Fibroblast of gingiva (primary cell): ENCODE measurements around the gene BYSL.
A peak's percentile ranks its signal among the peaks of the same experiment; 100 is the strongest.

Experiments used
- DNase-seq: peaks from one replicate; pipeline ENCODE4 v3.0.0-alpha.2; 2011; ENCODE audit warnings: low read depth

The BYSL gene

DNA sequence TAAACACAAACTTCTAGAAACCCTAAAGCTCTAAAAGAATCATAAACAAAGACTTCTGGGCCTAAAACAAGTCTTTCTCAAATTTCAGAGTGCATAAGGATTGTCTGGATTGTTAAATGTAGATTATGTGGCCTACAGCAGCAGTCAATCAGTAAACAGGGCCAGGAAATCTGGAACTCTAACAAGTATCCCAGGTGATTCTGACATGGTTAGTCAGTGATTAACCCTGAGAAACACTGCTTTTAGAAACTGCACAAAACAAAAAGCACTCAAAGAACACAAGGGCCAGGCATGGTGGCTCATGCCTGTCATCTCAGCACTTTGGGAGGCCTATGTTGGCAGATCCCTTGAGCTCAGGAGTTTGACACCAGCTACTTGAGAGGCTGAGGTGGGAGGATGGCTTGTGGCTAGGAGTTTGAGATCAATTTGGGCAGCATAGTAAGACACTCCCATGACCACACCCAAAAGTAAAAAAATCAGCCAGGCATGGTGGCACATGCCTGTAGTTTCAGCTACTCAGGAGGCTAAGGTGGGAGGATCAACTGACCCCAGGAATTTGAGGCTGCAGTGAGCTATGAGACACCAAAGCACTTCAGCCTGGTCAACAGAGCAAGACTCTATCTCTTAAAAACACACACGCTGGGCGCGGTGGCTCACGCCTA lies 6.3 kb upstream of the BYSL start:
- DNase-seq = no peak

DNA sequence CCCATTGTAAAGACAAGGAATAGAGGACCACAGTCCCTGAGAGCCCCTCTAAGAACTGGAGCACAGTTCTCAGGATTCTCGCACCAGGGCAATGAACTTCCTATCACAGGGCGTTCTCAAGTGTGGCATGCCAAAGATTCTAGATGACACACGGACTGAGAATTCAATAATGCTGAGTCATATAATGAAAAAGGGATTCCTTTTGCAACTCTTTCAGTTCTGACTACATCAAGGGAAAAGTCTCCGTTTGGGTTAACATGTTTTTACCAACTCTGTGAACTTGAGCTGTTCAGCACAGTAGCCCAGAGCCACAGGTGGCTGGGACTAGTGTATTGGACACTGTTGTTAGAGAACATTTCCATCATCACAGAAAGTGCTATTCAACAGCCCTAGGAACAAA lies 3.8 kb upstream of the BYSL start:
- peak; percentile 85 for DNase-seq

DNA sequence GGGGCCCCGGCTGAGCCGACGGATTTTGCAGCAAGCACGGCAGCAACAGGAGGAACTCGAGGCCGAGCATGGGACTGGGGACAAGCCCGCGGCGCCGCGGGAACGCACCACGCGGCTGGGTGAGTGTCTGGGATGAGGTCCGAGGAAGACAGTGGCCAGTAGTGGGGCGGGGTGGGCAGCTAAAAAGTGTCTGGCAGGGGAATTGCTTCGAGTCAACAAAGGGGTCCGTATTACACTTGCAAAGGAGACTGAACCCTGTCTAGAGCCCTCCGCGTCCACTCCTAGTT lies 356 bp downstream of the BYSL start:
- DNase-seq = no peak

DNA sequence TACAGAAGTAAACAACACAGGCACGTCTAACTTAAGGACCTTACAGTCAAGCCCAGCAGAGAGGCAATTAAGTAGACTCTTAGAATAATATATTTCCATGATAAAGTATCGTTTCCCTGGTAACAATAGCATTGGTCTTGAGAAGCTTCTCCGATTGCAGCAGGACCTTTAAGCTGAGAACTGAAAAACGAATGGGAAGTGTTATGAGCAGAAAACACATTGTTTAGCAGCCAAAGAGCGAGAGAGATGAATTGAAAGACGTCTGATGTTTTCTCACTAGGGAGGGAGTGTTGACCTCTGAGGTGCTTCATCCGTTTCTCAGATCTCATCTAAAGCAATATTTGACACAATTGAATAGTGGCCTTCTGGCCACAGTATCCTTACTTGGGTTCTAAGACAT lies 855 bp downstream of the BYSL start:
- no peak for DNase-seq

DNA sequence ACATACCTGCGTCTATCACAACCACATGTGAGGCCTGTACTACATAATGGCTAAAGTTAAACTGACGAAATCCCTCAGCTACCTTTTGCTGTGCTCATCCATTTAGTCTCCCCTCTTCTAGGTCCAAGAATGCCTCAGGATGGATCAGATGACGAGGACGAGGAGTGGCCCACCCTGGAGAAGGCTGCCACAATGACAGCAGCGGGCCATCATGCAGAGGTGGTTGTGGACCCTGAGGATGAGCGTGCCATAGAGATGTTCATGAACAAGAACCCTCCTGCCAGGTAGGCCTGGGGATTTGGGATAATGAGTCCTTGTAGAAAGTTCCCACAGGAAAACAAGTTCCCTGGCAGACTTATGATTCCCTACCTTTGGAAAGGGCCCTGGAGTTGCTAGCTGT lies 6.0 kb downstream of the BYSL start:
- DNase-seq = no peak

DNA sequence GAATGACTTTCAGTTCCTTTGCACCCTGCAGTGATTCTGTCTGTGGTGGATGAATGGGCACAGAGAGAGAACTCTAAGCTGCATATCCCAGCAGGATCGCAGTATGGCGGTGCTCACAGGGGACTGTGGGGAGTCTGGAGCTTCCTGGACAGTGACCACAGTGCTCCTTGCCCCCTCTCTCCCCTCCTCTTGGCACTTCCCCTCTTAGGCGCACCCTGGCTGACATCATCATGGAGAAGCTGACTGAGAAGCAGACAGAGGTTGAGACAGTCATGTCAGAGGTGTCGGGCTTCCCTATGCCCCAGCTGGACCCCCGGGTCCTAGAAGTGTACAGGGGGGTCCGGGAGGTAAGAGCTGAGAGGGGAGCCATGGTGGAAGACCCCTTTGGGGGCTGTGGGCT lies 8.6 kb downstream of the BYSL start:
- no peak for DNase-seq

DNA sequence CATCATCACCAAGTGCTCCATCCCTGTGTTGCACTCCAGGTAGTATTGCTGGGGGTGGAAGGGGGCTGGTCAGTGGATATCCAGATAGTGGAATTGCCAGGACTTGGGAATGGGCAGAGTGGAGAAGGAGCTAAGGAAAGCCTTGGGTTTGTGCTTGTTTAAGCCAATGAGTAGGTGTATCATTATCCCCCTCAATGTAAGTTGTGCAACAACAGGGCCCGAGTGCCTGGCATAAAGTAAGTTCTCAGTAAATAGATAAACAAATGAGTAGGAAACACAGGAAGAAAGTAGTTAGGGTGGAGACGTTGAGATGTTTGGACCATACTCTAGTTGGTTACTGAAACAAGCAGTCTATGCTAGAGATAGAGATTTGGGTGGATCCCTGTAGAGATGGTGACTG lies 10.5 kb downstream of the BYSL start:
- no peak for DNase-seq

DNA sequence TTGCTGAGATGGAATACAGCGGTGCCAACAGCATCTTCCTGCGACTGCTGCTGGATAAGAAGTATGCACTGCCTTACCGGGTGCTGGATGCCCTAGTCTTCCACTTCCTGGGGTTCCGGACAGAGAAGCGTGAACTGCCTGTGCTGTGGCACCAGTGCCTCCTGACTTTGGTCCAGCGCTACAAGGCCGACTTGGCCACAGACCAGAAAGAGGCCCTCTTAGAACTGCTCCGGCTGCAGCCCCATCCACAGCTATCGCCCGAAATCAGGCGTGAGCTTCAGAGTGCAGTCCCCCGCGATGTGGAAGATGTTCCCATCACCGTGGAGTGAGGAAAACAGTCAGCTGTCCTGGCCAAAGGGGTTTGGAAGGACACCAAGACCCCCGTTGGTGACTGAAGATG lies 11.1 kb downstream of the BYSL start:
- DNase-seq = no peak

DNA sequence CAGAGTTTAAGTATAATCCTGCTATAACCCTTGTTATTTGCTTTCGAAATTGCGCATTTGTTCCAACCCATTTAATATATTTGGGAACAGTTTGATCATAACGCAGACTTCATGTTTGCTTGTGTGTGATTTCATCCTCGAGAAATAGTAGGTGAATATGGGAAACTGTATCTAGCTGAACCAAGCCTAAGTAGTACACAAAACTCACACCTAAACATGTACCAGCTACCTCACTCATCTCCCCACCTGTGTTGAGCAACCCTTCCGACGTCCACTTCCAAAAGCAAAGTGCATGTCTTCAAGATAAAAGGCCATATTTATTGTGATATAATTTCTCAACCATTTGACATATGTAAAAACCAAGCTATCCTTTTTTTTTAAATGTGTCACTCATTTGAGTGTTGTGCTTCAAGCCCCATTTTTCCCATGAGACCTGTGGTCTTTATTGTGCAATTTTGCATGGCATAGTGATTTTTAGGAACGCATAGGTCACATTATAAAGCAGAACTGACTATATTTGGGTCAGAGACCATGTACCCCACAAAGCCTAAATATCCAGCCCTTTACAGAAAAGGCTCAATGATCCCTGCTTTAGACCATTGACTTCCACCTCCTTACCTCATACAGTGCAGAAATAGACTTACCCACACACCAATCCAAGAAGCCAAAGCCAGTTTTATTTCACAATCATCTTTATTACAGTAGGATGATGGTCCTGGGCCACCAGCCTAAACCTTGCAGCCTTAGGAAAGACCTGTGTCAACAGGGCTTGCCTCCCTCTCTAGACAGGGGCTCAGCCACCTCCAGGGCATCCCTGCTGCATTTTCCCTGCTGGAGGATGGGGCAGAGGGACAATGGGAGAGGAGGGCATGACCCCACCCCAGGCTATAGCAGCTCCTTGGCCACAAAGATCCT lies 13.2 kb downstream of the BYSL start:
- DNase-seq = peak; percentile 76

DNA sequence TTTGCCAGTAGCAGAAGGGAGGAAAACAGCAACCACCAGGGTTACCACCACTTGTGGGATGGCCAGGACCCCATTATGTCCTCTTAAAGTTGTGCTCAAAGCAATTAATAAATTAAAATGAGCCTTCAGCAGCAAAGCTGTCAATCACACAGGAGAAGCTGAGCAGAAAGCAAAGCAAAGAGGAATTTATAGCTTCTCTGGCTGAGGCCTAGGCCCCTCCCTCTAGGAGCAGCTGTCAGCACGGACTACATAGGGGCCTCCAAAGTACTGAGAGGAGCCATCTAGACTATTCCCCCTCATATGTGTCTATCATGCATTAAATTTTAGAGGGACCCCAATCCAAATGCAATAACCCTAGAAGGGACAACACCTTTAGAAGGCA lies 13.9 kb downstream of the BYSL start:
- no peak for DNase-seq

DNA sequence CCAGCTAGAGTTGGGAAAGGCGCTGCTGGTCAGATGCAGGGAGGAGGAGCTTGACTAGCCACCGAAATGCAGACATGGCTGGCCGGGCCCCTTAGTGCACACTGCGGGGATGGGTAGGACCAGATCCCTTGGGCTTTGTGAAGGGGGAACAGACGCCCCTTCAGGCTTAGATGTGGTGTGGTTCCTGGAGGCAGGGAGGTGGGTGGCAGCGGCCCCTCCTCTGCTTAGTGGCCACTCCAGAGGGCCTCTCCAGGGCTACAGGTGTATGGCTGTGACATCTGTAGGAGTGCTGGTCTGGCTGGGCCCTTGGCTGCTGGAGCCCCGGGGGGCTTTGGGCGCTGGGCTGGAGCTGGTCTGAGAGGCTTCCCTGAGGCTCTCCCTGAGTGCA lies 14.4 kb downstream of the BYSL start:
- DNase-seq = no peak

DNA sequence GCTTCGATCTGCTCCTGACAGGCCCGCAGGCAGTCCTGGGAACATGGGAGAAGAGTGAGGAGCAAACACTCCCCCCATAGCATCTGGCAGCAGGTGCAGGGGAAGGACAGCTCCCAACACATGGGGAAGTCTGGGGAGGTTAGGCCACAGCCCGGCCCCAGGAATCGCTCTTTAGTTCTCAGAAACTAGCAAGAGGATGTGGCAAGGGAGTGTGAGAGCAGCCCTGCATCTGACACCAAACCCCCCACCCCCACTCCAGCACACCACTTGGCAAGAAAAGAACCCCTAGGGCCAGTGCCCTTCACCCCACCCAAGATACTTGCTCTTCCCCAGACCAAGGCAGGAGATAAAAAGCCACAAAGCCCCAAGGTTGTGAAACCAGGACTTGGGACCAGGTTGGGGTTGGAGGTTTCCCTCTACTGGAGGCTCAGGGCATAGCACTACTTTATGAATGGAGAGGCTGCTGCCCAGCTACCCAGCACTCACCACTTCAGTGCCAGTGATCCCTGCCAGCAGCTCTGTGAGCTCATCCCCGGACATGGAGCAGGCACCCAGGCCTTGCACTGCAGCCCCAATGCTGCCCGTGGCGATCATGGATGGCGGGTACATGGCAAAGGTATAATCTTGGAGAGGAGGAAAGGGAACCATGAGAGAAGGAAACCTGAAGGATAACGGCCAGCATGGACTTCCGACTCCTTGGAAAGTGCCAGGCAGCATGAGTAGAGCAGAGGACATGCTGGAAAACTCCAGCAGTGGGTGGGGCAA lies 15.0 kb downstream of the BYSL start:
- peak; percentile 93 for DNase-seq

DNA sequence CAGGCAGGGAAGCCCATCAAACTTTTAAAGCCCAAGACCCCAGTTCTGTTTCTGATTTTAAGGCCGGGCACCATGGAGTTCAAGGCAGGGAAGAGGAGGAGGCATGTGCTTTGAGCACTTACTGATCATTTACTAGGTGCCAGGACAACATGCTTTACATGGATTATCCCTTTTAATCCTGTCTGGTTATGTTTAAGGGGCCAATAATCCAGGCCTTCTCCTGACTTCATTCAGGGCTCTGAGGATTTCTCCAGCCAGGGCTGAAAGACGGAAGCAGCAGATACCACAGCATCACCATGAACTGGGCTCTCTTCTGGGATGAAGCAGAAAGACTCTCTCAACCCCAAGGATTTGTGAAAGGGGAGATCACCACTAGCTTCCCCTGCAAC lies 16.2 kb downstream of the BYSL start:
- no peak for DNase-seq

DNA sequence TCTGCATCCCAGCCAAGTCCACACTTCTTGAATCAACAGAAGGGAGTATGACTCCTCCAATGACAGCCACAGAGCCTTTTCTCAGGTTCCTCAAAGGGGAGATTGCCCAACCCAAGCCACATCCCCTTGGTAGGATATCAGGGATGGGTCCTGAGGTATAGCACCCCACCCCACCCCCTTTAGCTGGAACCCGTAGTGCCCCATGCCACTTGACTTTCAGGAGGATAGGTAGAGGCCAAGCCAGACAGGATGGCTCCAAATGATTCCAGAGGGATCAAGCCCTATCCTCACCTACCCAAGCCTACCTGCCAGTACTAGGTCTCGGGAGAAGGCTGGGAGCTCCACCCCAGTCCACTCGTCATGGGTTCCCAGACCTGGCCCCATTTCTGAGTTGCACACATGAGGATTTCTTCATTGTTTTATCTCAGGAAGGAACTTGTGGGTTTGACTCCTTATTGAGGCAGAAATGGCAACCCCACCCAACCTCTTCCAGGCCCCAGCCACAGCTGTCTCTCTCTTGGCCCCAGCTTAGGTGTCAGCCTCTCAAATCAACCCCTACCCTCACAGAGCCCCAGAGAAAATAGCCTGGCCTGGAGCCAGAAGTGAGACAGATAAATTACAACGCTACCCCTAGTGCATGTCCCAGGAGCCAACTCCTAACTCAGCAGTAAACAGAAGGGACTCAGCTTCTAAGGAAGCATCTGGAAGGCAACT lies 16.7 kb downstream of the BYSL start:
- DNase-seq = no peak

DNA sequence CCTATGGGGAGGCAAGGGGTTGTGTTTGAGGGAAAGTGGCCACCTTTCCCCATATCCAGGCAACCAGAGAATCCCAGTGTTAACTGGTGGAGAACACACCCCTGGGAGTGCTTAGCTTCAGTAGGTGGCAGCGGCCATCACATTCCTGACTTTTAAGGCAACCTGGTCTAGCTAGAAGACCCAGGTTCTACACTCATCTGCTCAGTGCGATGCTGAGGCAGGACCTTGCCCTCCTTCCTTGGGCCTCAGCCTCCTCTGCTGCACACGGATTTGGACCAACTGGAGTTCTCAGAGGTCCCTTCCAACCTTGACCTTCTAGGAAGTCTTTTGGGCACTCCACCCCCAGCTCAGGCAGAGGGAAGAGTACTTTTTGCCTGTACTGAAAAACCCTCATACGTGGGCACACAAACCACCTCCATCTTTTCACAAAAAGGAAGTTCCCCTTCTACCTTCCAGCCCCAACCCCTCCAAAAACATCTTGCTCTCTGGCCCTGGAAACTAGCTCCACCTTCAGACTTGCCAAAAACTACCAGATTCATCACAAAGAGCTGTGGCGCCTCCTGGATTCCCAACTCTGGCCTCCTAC lies 17.4 kb downstream of the BYSL start:
- DNase-seq = no peak

DNA sequence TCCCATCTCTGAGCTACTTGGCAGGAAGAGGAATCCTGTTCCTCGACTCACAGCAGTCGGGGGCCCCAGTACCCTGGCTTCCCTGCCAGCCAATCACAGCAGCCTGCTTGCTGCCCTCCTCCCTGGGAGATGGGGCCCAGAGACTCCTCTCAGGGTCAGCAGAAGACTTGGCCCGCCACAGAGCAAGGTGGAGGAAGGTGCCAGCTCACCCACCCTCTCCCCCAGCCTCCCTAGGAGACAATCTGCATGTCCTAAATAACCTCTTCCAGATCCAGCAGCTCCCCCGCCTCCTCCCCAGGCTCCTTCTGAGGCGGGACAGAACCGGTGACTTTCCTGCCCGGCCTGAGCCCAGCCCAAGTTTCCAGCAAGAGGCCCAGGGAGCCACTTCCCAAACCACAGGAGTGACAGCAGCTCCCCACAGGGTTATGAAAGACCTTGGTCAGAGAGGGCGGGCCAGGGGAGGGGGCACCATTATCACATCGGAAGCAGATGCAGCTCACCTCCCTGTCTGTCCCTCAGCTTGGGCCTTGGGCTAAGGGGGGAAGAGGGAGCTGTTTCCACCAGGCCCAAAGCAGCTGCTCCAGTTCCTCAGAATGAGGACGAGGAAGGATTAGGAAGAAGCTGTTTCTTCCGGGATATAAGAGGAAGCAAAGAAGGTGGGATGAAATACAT lies 18.0 kb downstream of the BYSL start:
- peak; percentile 76 for DNase-seq

DNA sequence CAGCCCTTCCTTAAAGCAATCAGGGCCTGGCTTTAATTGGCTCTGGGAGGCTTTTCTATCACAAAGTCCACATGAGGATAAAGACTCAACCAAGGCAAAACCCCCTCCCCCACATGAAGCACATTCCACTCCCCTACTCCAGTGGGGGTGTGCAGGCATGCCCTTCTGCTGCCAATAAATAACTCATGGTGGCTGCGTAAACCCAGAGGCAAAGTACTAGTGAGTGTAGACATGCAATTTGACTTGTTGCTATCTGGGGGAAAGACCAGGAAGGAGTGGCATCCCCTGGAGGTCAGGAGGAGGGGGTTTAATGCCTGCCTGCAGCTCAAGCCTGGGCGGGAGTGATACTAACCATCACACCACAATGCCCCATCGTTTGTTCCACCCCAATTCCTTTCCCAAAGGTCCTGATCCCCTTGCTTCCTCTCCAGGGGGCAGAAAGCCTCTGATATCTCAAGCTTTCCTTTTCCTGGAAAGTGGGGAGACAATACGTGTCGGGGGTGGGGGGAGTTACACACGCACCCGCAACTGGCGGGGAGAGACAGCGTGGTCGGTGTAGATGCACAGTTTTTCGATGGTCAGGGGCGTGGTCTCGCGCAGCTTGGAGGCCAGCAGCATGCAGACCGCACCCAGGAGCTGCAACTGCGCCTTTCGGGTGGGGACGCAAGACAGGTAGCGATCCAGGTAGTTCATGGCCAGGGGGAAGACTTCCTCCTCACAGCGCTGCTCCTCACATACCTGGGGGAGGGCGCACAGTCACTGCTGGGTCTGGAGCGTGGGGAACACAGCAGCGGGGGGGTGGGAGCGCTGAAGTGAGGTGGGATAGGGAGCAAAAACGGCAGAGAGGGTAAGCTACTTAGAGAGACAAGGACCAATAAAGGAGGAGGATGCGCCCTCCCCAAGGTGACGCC lies 18.8 kb downstream of the BYSL start:
- peak; percentile 67 for DNase-seq

DNA sequence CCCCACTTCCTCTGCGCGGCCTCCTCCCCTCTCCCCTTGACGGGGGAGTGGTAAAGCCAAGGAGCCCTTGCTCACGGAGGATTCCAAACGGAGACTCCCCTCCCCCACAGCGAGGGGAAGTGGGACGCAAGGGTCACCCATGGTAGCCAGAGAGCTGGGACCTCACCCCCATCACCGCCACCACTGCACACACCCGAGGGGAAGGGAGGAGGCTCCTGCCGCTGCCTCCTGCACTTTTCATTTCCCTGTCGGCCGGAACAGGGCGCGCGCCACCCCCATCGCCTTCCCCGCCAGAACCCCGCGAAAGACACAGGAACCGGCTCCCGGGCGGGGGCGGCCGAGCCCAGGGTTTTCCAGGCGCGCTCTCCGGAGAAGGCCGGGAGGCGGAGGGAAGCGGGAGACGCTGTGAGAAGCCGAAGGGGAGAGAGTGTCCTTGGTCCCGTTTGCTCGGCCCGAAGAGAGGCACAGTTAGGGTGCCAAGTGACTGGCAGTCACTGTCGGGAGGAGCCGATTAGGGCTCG lies 19.5 kb downstream of the BYSL start:
- no peak for DNase-seq

DNA sequence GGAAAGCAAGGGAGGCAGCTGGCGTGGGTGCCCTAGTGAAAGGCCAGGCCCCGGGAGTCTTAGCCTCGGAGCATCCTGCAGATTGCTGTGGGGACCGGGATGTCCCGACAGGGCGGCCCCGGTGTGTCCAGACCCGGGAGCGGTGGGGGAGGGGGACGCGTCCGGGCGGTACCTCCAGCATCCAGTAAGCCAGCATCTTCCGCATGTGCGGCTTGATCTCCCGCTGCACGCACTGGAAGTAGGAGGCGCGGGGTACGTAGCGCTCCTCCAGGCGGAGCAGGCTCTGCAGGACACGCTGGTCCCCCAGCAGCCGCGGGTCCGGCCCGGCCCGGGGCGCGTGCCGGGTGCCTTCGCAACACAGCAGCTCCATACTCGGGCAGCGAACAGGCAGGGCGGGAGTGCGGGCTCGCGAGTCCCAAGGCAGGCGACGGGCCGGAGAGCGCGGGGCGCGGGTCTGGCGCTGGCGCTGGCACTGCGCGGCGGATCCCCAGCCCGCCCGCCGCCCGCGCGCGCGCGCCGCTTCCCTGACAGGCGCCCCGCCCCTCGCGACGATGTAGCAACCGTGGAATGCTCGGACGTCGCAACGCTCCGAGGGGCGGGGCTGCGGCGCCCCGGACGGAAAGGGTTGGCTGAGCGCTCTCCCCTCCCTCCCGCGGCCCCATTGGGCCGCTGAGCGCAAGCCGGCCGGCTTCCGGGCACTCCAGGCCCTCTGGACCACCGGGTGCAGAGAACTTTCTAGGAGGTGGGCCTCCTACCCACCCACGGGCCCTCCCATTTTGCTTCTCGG lies 20.2 kb downstream of the BYSL start, which contains the start of gene CCND3:
Gene CCND3, minus strand, starts transcription at position 529 of the 787 bp plus-strand sequence. Its CDS starts 159 bp downstream, at position 370.
- peak; percentile 90 for DNase-seq
